GM12872 (cell line): ENCODE results near the gene TAF1.

ENCODE experiments used
- TF ChIP-seq, protein P1 (sequence below): IDR thresholded peaks from 3 replicates; pipeline ENCODE4 v1.5.1; 2011; ENCODE audit warnings: low read depth, mild to moderate bottlenecking, low read length, moderate library complexity; ENCODE audit not compliant: insufficient read depth

The TAF1 gene

GRCh38 chrX:71438750-71439149 is 72.6 kb downstream of the TAF1 start:
- TF ChIP-seq, protein P1, sequence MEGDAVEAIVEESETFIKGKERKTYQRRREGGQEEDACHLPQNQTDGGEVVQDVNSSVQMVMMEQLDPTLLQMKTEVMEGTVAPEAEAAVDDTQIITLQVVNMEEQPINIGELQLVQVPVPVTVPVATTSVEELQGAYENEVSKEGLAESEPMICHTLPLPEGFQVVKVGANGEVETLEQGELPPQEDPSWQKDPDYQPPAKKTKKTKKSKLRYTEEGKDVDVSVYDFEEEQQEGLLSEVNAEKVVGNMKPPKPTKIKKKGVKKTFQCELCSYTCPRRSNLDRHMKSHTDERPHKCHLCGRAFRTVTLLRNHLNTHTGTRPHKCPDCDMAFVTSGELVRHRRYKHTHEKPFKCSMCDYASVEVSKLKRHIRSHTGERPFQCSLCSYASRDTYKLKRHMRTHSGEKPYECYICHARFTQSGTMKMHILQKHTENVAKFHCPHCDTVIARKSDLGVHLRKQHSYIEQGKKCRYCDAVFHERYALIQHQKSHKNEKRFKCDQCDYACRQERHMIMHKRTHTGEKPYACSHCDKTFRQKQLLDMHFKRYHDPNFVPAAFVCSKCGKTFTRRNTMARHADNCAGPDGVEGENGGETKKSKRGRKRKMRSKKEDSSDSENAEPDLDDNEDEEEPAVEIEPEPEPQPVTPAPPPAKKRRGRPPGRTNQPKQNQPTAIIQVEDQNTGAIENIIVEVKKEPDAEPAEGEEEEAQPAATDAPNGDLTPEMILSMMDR = no peak

- TF ChIP-seq, protein P1 = no peak
Observed at GRCh38 chrX:71439420-71439819, 73.3 kb downstream of the TAF1 start.

- TF ChIP-seq, protein P1 = no peak
Observed at GRCh38 chrX:71439896-71440295, 73.7 kb downstream of the TAF1 start.

DNA sequence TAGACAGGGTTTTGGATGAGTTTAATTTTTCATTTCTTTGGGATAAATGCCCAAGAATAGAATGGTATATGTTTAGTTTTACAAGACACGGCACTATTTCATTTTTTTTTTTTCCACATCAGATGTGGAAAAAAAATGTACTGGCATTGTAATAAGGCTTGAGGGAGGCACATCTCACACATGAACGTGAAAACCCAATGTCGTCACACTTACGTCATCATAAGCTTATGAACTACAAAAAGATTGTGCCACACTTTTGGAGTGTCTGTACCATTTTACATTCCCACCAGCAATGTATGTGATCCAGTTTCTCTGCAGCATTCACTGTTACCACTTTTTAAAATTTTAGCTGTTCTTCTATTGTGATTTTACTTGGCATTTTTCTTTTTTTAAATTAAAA is 74.2 kb downstream of the TAF1 start:
- TF ChIP-seq, protein P1 = no peak

DNA sequence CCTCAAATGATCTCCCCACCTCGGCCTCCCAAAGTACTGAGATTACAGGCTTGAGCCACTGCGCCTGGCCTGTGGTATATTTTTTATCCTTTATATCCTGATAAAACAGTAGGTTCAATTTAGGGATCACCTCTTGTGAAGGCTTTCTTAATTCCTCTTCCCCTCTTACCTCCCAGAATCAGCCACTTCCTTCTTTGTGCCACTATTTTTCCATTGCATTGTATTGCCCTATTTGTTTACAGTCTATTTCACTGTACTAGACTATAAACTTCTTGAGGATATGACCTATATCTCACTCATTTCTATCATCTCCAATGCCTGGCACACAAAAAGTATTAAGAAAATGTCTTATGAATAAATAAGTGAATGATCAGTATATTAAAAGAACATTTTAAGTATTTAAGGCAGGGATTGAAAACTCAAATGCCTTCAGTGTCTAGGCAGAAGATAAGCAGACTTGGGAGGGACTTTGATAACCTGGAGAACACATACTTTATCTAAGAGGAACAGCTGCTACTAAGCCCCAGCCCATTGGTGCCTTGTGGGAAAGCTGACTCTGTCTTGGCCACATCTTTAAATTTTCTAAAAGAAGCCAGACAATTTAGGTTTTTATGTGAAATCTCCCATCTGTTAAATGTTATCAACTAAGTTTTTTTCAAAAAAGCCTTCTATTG is 84.4 kb downstream of the TAF1 start:
- TF ChIP-seq, protein P1 = no peak

GRCh38 chrX:71453056-71453455 is 86.9 kb downstream of the TAF1 start:
- TF ChIP-seq, protein P1 = no peak

GRCh38 chrX:71454222-71454621 is 88.1 kb downstream of the TAF1 start:
- TF ChIP-seq, protein P1 = no peak

DNA sequence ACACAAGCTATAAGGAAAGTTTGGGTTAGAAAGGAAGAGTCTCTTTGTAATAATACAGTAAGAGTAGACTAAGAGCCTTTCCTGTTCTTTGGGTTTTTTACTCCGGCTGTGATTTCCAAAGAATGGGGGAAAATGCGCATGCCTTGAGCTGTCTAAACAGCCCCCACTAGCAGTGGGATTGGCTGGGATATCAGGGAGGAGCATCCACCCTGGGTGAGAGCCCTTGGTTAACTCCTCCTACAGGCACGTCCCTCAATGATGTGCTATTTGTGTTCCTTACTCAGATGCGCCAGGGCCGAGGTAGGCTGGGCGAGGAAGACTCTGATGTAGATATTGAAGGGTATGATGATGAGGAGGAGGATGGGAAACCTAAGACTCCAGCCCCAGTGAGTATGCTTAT is 92.7 kb downstream of the TAF1 start:
- TF ChIP-seq, protein P1 = no peak
